Medulla oblongata (tissue), 1 donor: ENCODE data around the gene CAND2.
"Not testable (repeated sequence)": the region's sequence is repeated elsewhere in the genome, so short reads cannot be mapped to it uniquely, and the experiment has no call there.

Source experiments
- DNase-seq: peaks from one replicate; pipeline ENCODE4 v3.0.0-alpha.2; 2015; ENCODE audit errors: extremely low spot score

Gene CAND2

GRCh38 chr3:12861611-12862010 is 65.1 kb downstream of the CAND2 start:
- DNase-seq = no peak

- DNase-seq = no peak
Measured at GRCh38 chr3:12862387-12862786, 65.9 kb downstream of the CAND2 start.

- no peak for DNase-seq
Measured at GRCh38 chr3:12865271-12865670, 68.8 kb downstream of the CAND2 start.

- DNase-seq = no peak
Measured at GRCh38 chr3:12866836-12867235, 70.4 kb downstream of the CAND2 start.

GRCh38 chr3:12868039-12869034 is 71.9 kb downstream of the CAND2 start:
- peak; percentile 96 for DNase-seq

GRCh38 chr3:12869035-12869621 is 72.6 kb downstream of the CAND2 start:
- no peak for DNase-seq

- DNase-seq = peak; percentile 75
Measured at GRCh38 chr3:12870942-12871341, 74.5 kb downstream of the CAND2 start.

- no peak for DNase-seq
Measured at GRCh38 chr3:12871404-12871983, 75.0 kb downstream of the CAND2 start.

GRCh38 chr3:12875857-12876836 is 79.7 kb downstream of the CAND2 start:
- no peak for DNase-seq

GRCh38 chr3:12877040-12877439 is 80.6 kb downstream of the CAND2 start:
- no peak for DNase-seq

- no peak for DNase-seq
Measured at GRCh38 chr3:12878141-12878574, 81.7 kb downstream of the CAND2 start.

- not testable (repeated sequence) for DNase-seq
Measured at GRCh38 chr3:12878758-12879157, 82.3 kb downstream of the CAND2 start.

- peak; percentile 77 for DNase-seq
Measured at GRCh38 chr3:12879191-12879815, 82.8 kb downstream of the CAND2 start.

- DNase-seq = not testable (repeated sequence)
Measured at GRCh38 chr3:12881858-12882257, 85.4 kb downstream of the CAND2 start.

GRCh38 chr3:12882336-12883310 is 86.1 kb downstream of the CAND2 start:
- DNase-seq = no peak

GRCh38 chr3:12884186-12884680 is 87.8 kb downstream of the CAND2 start:
- DNase-seq = peak; percentile 73
